ENCODE measurements around the gene BATF2.
"Not testable (repeated sequence)": the region's sequence is repeated elsewhere in the genome, so short reads cannot be mapped to it uniquely, and the experiment has no call there.

BATF2 gene

DNA sequence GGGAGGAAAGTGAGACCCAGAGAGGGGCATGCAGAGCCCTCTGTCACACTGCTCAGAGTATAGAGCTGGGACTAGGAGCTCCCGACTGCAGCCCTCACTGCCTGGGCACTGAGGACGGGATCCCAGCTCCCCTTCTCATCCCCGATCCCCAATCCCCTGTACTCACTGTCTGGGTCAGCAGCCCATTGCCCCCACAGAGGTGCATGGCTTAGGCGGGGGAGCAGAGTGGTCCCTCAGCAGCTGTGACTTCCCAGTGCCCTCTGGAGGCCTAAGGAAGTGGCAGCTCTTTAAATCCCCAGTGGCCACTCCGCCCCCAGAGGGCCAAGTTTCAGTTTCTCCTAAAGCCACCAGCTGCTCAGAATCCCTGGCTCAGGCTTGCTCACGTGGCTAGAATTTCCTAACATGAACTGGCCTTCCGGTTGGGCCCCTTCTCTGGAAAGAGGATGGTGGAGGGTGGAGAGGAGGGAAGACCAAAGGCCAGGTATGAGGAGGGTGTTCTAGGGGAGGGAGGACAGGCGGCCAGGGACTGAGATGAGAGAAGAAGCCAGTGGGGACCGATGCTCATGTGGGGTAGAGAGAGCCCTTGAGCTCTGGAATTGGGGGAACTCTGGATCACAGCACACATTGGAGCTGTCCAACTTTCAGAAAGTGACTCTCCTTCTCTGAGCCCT, at the start of gene BATF2:
BATF2 (minus strand) TSS at position 262 of the 671 bp plus-strand sequence; CDS start at position 205, 57 bp downstream.
- FAIRE-seq = peak; percentile 39

- FAIRE-seq = no peak
Observed at GRCh38 chr11:65045728-65046127, 49.0 kb upstream of the BATF2 start.

- no peak for FAIRE-seq
Observed at GRCh38 chr11:65045061-65045460, 48.3 kb upstream of the BATF2 start.

GRCh38 chr11:65043881-65044501, 47.2 kb upstream of the BATF2 start:
- FAIRE-seq = no peak

- no peak for FAIRE-seq
Observed at GRCh38 chr11:65042891-65043290, 46.1 kb upstream of the BATF2 start.

GRCh38 chr11:65040847-65041622, 44.3 kb upstream of the BATF2 start, which contains the start of gene SAC3D1:
Gene SAC3D1, plus strand, starts transcription at chr11:65041210. Its CDS starts 83 bp downstream, at chr11:65041293.
- FAIRE-seq = peak; percentile 97

GRCh38 chr11:65040520-65040846, 43.7 kb upstream of the BATF2 start:
- FAIRE-seq = no peak

- FAIRE-seq = no peak
Observed at GRCh38 chr11:65036931-65037330, 40.2 kb upstream of the BATF2 start.

GRCh38 chr11:65035579-65035978, 38.8 kb upstream of the BATF2 start:
- FAIRE-seq = no peak

DNA sequence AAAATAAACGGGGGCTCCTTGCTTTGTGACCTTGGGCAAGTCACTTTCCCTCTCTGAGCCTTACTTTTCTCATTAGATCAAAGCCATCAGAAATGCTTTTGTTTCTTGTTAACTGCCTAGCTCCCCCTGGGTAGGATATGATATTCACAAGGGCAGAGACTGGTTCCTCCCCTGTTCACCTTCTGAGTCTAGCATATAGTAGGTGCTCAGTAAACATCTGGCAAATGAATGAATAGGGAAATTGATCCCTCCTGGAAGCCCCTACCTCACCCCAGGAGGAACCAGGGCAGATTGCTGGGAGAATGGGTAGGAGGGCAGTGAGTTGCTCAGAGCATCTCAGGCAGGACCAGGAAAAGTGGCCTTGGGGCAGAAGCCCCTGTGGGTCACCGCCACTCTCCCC, 37.7 kb upstream of the BATF2 start:
- no peak for FAIRE-seq

DNA sequence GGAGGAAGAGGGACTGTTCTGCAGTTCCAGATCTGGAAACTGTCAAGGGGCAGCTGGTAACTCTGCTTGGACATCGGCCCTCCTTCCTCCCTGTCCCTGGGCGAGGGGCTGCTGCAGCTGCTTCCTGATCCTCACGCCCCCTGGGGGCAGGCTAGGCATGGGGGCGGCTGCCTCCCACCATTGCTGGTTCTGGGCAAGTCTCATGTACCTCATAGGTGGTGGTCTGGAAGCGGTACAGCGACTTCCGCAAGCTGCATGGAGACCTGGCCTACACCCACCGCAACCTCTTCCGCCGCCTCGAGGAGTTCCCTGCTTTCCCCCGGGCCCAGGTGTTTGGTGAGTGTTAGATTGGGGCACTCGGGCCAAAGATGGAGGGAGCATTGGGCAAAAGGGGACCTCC, 35.4 kb upstream of the BATF2 start:
- FAIRE-seq = no peak

- no peak for FAIRE-seq
Observed at GRCh38 chr11:65027213-65028067, 30.7 kb upstream of the BATF2 start, which contains the start of gene SNX15. Gene SNX15, plus strand, starts transcription at chr11:65027439. Its CDS starts 99 bp downstream, at chr11:65027538.

DNA sequence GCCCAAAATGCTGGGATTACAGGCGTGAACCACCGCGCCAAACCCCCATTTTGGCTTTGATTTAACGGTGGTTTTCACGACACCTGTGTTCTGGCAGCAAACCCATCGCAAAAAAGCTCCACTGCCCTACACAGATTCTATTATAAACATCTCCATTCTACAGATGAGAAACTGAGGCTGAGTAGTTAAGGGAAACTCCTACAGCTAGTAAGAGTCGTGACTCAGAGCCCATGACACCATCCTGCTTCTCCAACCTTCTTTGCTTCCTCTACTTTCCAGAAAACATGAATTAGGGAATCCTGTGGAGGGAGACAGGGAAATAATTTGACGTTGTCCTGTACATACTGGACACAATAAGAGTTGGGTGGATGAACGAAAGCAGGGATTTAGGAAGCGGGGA, 30.0 kb upstream of the BATF2 start:
- FAIRE-seq = no peak

DNA sequence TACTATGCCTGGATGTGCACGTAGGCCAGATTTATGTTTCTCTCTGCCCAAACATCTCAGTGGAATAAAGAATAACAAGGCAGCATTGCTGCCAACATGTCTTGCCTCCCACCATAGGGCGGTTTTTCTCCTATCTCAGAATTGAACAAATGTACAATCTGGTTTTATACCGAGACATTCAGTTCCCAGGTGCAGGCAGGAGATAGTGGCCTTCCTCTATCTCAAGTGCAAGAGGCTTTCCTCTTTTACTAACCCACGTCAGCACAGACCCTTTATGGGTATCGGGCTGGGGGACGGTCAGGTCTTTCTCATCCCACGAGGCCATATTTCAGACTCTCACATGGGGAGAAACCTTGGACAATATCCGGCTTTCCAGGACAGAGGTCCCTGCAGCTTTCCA, 26.7 kb upstream of the BATF2 start:
- FAIRE-seq = not testable (repeated sequence)

GRCh38 chr11:65021509-65021908, 24.7 kb upstream of the BATF2 start:
- FAIRE-seq = no peak

- FAIRE-seq = no peak
Observed at GRCh38 chr11:65021003-65021402, 24.2 kb upstream of the BATF2 start.

DNA sequence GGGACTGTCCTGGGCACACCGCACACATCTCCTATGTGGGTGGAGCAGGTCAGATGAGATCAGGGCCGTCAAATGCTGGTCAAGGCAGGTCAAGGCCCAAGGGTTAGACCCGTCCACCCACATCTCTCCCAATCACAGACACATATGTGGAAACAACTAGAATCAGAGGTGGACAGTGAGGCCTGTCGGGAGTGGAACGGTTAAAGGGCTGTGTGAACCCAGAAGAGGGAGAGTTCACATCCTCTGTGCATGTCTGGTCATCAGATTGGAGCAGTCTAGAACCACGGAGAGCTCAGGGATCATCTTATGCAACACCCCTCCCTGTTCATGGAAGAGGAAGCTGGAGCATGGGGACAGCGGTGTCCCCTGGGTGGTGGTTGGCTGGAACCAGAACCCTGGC, 23.1 kb upstream of the BATF2 start:
- no peak for FAIRE-seq

- FAIRE-seq = no peak
Observed at GRCh38 chr11:65017937-65018336, 21.2 kb upstream of the BATF2 start.

DNA sequence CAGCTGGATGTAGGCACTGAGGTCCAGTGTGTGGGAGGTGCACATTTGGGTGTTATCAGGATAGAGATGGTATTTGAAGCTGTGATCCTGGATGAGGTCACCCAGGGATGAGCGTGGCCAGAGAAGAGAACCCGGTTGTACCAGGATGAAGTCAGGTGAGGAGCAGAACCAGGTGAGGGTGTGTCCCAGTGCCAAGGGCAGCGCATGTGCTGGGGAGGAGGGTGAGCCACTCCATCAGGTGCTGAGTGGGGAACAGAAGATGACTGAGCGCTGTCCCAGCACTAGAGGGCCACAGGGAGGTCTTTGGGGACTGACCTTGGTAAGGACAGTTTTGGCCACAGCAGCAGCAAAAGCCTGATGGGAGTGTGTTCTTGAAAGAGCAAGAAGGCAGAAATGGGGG, 19.9 kb upstream of the BATF2 start:
- no peak for FAIRE-seq

DNA sequence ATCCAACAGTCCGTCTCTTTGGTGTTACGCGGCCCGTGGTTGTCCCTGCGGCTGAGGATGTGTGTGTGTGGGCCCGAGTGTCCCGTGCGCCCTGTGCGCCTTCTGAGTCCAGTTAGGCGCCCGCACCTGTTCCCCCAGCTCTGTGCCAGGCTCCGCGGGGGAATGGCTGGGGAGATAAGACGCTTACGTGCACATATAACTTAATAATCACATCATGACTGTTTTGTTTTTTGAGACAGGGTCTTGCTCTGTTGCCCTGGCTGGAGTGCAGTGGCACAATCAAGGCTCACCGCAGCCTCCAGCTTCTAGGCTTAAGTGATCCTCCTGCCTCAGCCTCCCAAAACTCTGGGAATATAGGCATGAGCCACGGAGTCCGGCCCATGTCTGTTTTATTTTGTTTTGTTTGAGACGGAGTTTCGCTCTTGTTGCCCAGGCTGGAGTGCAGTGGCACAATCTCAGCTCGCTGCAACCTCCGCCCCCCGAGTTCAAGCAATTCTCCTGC, 18.0 kb upstream of the BATF2 start:
- no peak for FAIRE-seq

GRCh38 chr11:65013888-65014725, 17.3 kb upstream of the BATF2 start, which contains the start of gene ARL2:
Gene ARL2, plus strand, starts transcription at chr11:65014160. Its CDS starts 48 bp downstream, at chr11:65014208.
- no peak for FAIRE-seq
